GM12878 (cell line): ENCODE measurements around the gene ARHGAP26. TPM values are rescaled to one million over a fixed set of nuclear protein-coding genes. Genes with fewer than 3 reads are reported as not detected.

ENCODE experiments used
- ATAC-seq: fragments of 200-7000 bp; cut with Tn5 transposase; 3 replicates; pipeline ENCODE4 v1.9.1; 2020; ENCODE audit warnings: mild to moderate bottlenecking, moderate library complexity
- BruUV-seq: library from RNA; stranded (reverse); fragments of 400-500 nt; replicated peaks from 2 replicates; lab custom pipeline; 2021; lab: Mats Ljungman, UMichigan
- CTCF ChIA-PET: fragments of 300-600 bp; sonication (Branson Sonifier 250); formaldehyde crosslinking; extraction: SDS; loops from one replicate; lab custom pipeline; 2021; ENCODE audit warnings: inconsistent platforms; lab: Yijun Ruan, JAX
- POLR2A ChIA-PET: fragments of 350-600 bp; formaldehyde crosslinking; extraction: SDS; loops from one replicate; lab custom pipeline; 2021; ENCODE audit warnings: inconsistent platforms; lab: Charles Lee
- RAD21 ChIA-PET: fragments of 300-600 bp; sonication (Branson Sonifier 250); formaldehyde crosslinking; loops from one replicate; lab custom pipeline; 2023; ENCODE audit warnings: antibody characterized with exemption; ENCODE audit not compliant: unreplicated experiment; lab: Charles Lee
- SMC1A ChIA-PET: fragments of 300-600 bp; sonication (Branson Sonifier 250); formaldehyde crosslinking; loops from one replicate; lab custom pipeline; 2023; ENCODE audit not compliant: unreplicated experiment, uncharacterized antibody; lab: Charles Lee
- DNase-seq: peaks from one replicate; pipeline ENCODE4 v3.0.0-alpha.2; 2011; ENCODE audit warnings: low read depth, low spot score
- FAIRE-seq: peaks from 3 replicates; lab custom pipeline; 2011; peaks lifted over from hg19 to GRCh38; lab: Jason Lieb, UNC
- H2AFZ ChIP-seq: 2 replicates; pipeline ENCODE4 v1.6.0; 2011; ENCODE audit warnings: low read depth, low read length, control low read depth; ENCODE audit not compliant: control insufficient read depth
- H3K27ac ChIP-seq: 2 replicates; pipeline ENCODE4 v1.5.1; 2011; ENCODE audit warnings: control low read depth; ENCODE audit not compliant: control insufficient read depth, insufficient read depth
- H3K27me3 ChIP-seq, 2 experiments: replicated peaks in 1 of 2; 2 replicates each; pipeline versions ENCODE4 v1.6.0 to v1.6.1; 2011; ENCODE audit warnings: low read length in 1 of 2; ENCODE audit not compliant: control insufficient read depth in 2 of 2, insufficient read depth in 2 of 2
- H3K36me3 ChIP-seq, 2 experiments: 2 replicates each; pipeline ENCODE4 v1.5.1; 2011; ENCODE audit warnings: low read length in 1 of 2; ENCODE audit not compliant: control insufficient read depth in 2 of 2, insufficient read depth in 2 of 2
- H3K4me1 ChIP-seq: 2 replicates; pipeline ENCODE4 v1.6.1; 2011; ENCODE audit warnings: mild to moderate bottlenecking, low read length, moderate library complexity, mixed read lengths; ENCODE audit not compliant: control insufficient read depth, insufficient read depth
- H3K4me2 ChIP-seq: 2 replicates; pipeline ENCODE4 v1.6.0; 2011; ENCODE audit warnings: control low read depth; ENCODE audit not compliant: control insufficient read depth, insufficient read depth
- H3K4me3 ChIP-seq: fragments of 200-600 bp; sonication (generic); 2 replicates; pipeline ENCODE4 v1.5.1; 2016
- H3K79me2 ChIP-seq: 2 replicates; pipeline ENCODE4 v1.6.0; 2011; ENCODE audit warnings: low read length; ENCODE audit not compliant: control insufficient read depth, insufficient read depth
- H3K9ac ChIP-seq: 2 replicates; pipeline ENCODE4 v1.8.0; 2011; ENCODE audit warnings: low read length, control low read depth, mixed read lengths; ENCODE audit not compliant: control insufficient read depth, insufficient read depth
- H3K9me3 ChIP-seq: replicated peaks from 3 replicates; pipeline ENCODE4 v1.5.1; 2011; ENCODE audit warnings: mild to moderate bottlenecking, low read length; ENCODE audit not compliant: control insufficient read depth, insufficient read depth
- H4K20me1 ChIP-seq: 2 replicates; pipeline ENCODE4 v1.6.0; 2011; ENCODE audit not compliant: control insufficient read depth, insufficient read depth
- CBX3 ChIP-seq: fragments of 200-600 bp; sonication (generic); IDR thresholded peaks from 2 replicates; pipeline ENCODE4 v1.6.1; 2016; ENCODE audit warnings: low read depth, borderline replicate concordance
- CBX5 ChIP-seq: sonication (generic); IDR thresholded peaks from 2 replicates; pipeline ENCODE4 v1.6.1; 2016; ENCODE audit warnings: low read depth, moderate library complexity, mild to moderate bottlenecking, inconsistent platforms
- CHD2 ChIP-seq: IDR thresholded peaks from 2 replicates; pipeline ENCODE4 v1.6.1; 2011; ENCODE audit warnings: low read depth, low read length, improper control_type of control experiment, borderline replicate concordance
- CREB1 ChIP-seq: IDR thresholded peaks from 2 replicates; pipeline ENCODE4 v1.6.1; 2012; ENCODE audit warnings: low read depth, mild to moderate bottlenecking, inconsistent platforms
- FOS ChIP-seq: IDR thresholded peaks from 3 replicates; pipeline ENCODE4 v1.6.1; 2011; ENCODE audit warnings: borderline replicate concordance; ENCODE audit not compliant: insufficient read length; ENCODE audit errors: extremely low read depth
- FOXK2 ChIP-seq: fragments of 450-650 bp; IDR thresholded peaks from 2 replicates; pipeline ENCODE4 v1.6.1; 2017; ENCODE audit warnings: mild to moderate bottlenecking, moderate library complexity
- HDAC2 ChIP-seq: fragments of 200-600 bp; sonication (generic); IDR thresholded peaks from 2 replicates; pipeline ENCODE4 v1.6.1; 2017
- KLF5 ChIP-seq: fragments of 450-650 bp; IDR thresholded peaks from 2 replicates; pipeline ENCODE4 v1.6.1; 2014; ENCODE audit warnings: mild to moderate bottlenecking; ENCODE audit not compliant: partially characterized antibody
- MEF2A ChIP-seq: IDR thresholded peaks from 2 replicates; pipeline ENCODE4 v1.6.1; 2011; ENCODE audit warnings: low read depth, mild to moderate bottlenecking, low read length, moderate library complexity; ENCODE audit not compliant: insufficient read depth
- PBX3 ChIP-seq: IDR thresholded peaks from 2 replicates; pipeline ENCODE4 v1.6.1; 2011; ENCODE audit warnings: mild to moderate bottlenecking, low read depth, low read length, moderate library complexity; ENCODE audit not compliant: insufficient replicate concordance
- PML ChIP-seq: IDR thresholded peaks from 2 replicates; pipeline ENCODE4 v1.6.1; 2012; ENCODE audit warnings: low read length, inconsistent platforms
- PRDM15 ChIP-seq: fragments of 450-650 bp; formaldehyde crosslinking; IDR thresholded peaks from 2 replicates; pipeline ENCODE4 v1.4.0; 2020; ENCODE audit warnings: mild to moderate bottlenecking, moderate library complexity
- RB1 ChIP-seq: fragments of 450-650 bp; formaldehyde crosslinking; IDR thresholded peaks from 2 replicates; pipeline ENCODE4 v1.6.1; 2017; ENCODE audit warnings: mild to moderate bottlenecking, borderline replicate concordance
- SMAD1 ChIP-seq: fragments of 450-650 bp; IDR thresholded peaks from 2 replicates; pipeline ENCODE4 v1.6.1; 2018; ENCODE audit warnings: mild to moderate bottlenecking, low read depth; ENCODE audit not compliant: partially characterized antibody
- SREBF1 ChIP-seq: IDR thresholded peaks from 2 replicates; pipeline ENCODE4 v1.6.1; 2012; ENCODE audit warnings: mild to moderate bottlenecking, low read length
- SRF ChIP-seq, 2 experiments: IDR thresholded peaks; 2 replicates each; pipeline ENCODE4 v1.6.1; 2011; ENCODE audit warnings: low read depth in 2 of 2, low read length in 2 of 2, mild to moderate bottlenecking in 1 of 2, moderate library complexity in 1 of 2
- WGBS: methylation state at CpG from one replicate; pipeline ENCODE4 v1.1.6; 2016; ENCODE audit warnings: low lambda C conversion rate; ENCODE audit not compliant: insufficient replicate concordance, insufficient coverage; ENCODE audit errors: missing lambda C conversion rate; 5-methylcytosine and 5-hydroxymethylcytosine counted together
- in situ Hi-C: fragments of 300-500 bp; cut with MboI; formaldehyde crosslinking; loops from 9 replicates; pipeline ENCODE4 v1.14.3; 2018; ENCODE audit warnings: mixed read lengths
- intact Hi-C: fragments of 100-400 bp; cut with micrococcal nuclease; formaldehyde crosslinking; loops from one replicate; pipeline ENCODE4 v1.14.2; 2022; ENCODE audit not compliant: unreplicated experiment
- polyA plus RNA-seq, 11 experiments: library from polyadenylated mRNA; depleted of rRNA in 4 of 11; unstranded in 6 of 11; stranded (reverse) in 5 of 11; fragments of >200 nt; fragmentation: Nextera tagmentation in 4 of 11; fragmentation: Illumina TruSeq in 1 of 11; extraction: Ambion mirVana in 4 of 11; extraction: Trizol in 1 of 11; gene quantifications; 1 replicate in 1 of 11; 2 replicates in 10 of 11; pipeline versions ENCODE4 v1.2.1 to v1.2.3, GENCODE V29; 2011 to 2016; ENCODE audit warnings: inconsistent platforms in 2 of 11, missing spikeins in 2 of 11, low read depth in 1 of 11
- total RNA-seq, 4 experiments: library from RNA; depleted of rRNA in 3 of 4; stranded (reverse); fragments of >200 nt in 3 of 4; fragmentation: Illumina TruSeq in 1 of 4; extraction: Trizol in 1 of 4; gene quantifications; 2 replicates each; pipeline versions ENCODE4 v1.2.1 to v1.2.3, GENCODE V29; 2013 to 2021
- TF ChIP-seq, protein P1 (sequence below): fragments of 450-650 bp; IDR thresholded peaks from 2 replicates; pipeline ENCODE4 v1.6.1; 2016; ENCODE audit warnings: mild to moderate bottlenecking

ARHGAP26 gene
- total and polyA plus RNA-seq, 10 of the 15 experiments (the other 5 are each of a cell fraction or from before 2014, with no cell fraction given): 9.4 to 41.5 (median 19.3) TPM

DNA sequence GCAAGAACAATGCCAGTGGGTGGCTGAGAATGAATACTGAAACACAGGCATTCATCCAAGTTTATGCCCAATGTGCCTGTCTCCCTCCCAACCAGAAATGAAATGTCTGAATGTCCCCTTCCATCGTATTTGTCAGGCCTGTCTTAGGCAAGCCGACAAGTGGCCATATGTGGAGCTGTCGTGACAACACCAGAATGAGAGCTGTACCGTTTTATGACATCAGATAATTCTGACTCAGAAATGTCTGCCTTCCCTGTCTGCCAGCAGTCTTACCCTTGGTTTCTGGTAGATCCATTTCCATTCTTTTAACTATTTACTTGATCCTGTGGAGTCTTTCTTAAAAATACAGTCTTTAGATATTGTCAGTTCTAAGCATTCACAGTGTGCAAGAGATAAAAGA, 421.5 kb downstream of the ARHGAP26 start (continued):
- TF ChIP-seq FOXK2 (no peak), PBX3 (no peak), KLF5 (no peak), RB1 (no peak), SRF (IDR thresholded peaks at IDR 0.05; ENCODE audit: low read depth in 2 of 2, low read length in 2 of 2) (no peak), SREBF1 (no peak), HDAC2 (no peak), MEF2A (no peak)
- TF ChIP-seq, protein P1, sequence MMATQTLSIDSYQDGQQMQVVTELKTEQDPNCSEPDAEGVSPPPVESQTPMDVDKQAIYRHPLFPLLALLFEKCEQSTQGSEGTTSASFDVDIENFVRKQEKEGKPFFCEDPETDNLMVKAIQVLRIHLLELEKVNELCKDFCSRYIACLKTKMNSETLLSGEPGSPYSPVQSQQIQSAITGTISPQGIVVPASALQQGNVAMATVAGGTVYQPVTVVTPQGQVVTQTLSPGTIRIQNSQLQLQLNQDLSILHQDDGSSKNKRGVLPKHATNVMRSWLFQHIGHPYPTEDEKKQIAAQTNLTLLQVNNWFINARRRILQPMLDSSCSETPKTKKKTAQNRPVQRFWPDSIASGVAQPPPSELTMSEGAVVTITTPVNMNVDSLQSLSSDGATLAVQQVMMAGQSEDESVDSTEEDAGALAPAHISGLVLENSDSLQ: no peak

- Histone ChIP-seq H3K79me2 (no peaks in the 10 kb centered on the region; the same call in 1 of the 2 replicates), H3K4me3 (no peak overlapping the region), H3K36me3 (no peaks in the 10 kb centered on the region; a peak in 1 of 4 replicates), H3K4me2 (no peak overlapping the region), H3K9ac (no peak overlapping the region), H4K20me1 (no peaks in the 10 kb centered on the region), H3K27ac (no peak overlapping the region), H3K4me1 (peaks cover 20% of the 10 kb centered on the region), H2AFZ (no peak overlapping the region), H3K9me3 (peaks cover 10% of the 10 kb centered on the region), H3K27me3 (no peaks in the 10 kb centered on the region)
- ChIA-PET SMC1A (interaction anchor here (0.8 to 12.3 kb wide), 3 partner anchors 9 to 25 kb away, joined by 3 to 193 read pairs (median 3); no protein-coding TSS in a partner anchor), CTCF (interaction anchor here (0.7 to 1.3 kb wide), 2 partner anchors 271 to 276 kb away, joined by 3 read pairs; no protein-coding TSS in a partner anchor), RAD21 (interaction anchor here (0.6 kb wide), 1 partner anchor 75 kb away, joined by 3 read pairs; no protein-coding TSS in a partner anchor), POLR2A (no interaction called here)
- ATAC-seq: no peak
- FAIRE-seq: no peak
- BruUV-seq: no TSS peak
- TF ChIP-seq HDAC2 (no peak), FOS (no peak), PRDM15 (CRISPR knock-in tag) (no peak), SRF (IDR thresholded peaks at IDR 0.05; ENCODE audit: low read depth in 2 of 2, low read length in 2 of 2) (no peak), CBX5 (no peak), PML (no peak), CHD2 (no peak), SMAD1 (no peak), CBX3 (no peak), CREB1 (no peak)
- intact Hi-C loops (no loop called here), in situ Hi-C loops (no loop called here)
- no peak for DNase-seq
- WGBS: 82% methylated on average over 4 of the region's 4 CpGs
Measured at GRCh38 chr5:143192191-143192900, 422.2 kb downstream of the ARHGAP26 start.
